Upper lobe of right lung (tissue), 1 donor: Measurements from ENCODE around the gene ZNF805. TPM values are rescaled to one million over a fixed set of nuclear protein-coding genes. Genes with fewer than 3 reads are reported as not detected.
"Not testable (repeated sequence)": the region's sequence is repeated elsewhere in the genome, so short reads cannot be mapped to it uniquely, and the experiment has no call there.

Source experiments
- ATAC-seq: fragments of 200-7000 bp; cut with Tn5 transposase; one replicate; pipeline ENCODE4 v1.9.1; 2020; ENCODE audit warnings: mild to moderate bottlenecking, moderate library complexity
- DNase-seq: peaks from one replicate; pipeline ENCODE4 v3.0.0-alpha.2; 2020
- H3K27ac ChIP-seq: fragments of 200-600 bp; one replicate; pipeline ENCODE4 v1.8.0; 2022
- H3K27me3 ChIP-seq: fragments of 200-600 bp; one replicate; pipeline ENCODE4 v1.8.0; 2022; ENCODE audit warnings: mild to moderate bottlenecking
- H3K36me3 ChIP-seq: fragments of 200-600 bp; one replicate; pipeline ENCODE4 v1.8.0; 2022
- H3K4me1 ChIP-seq: fragments of 200-600 bp; one replicate; pipeline ENCODE4 v1.8.0; 2022
- H3K4me3 ChIP-seq: fragments of 200-600 bp; one replicate; pipeline ENCODE4 v1.8.0; 2022; ENCODE audit warnings: mild to moderate bottlenecking
- H3K9me3 ChIP-seq: fragments of 200-600 bp; one replicate; pipeline ENCODE4 v1.8.0; 2022
- CTCF ChIP-seq: fragments of 200-600 bp; IDR thresholded peaks from one replicate; pipeline ENCODE4 v1.8.0; 2022; ENCODE audit warnings: antibody characterized with exemption
- intact Hi-C: fragments of 100-400 bp; cut with DNase I; formaldehyde crosslinking; loops from one replicate; pipeline ENCODE4 v1.11.0; 2022
- total RNA-seq: library from RNA; stranded (reverse); fragmentation: NEBNext Ultra II Directional; extraction: Animal tissue kit (Norgen Biotek cat#: 25700); gene quantifications from one replicate; pipeline ENCODE4 v1.2.1, GENCODE V29; 2021
- donor health status: DM: no; HTN: yes; CAD: no; lungs with severe emphysema.

The ZNF805 gene
- total RNA-seq, 1 donor from 2014 or later, result 14.6 TPM

- Histone ChIP-seq H3K4me1 (no peaks in the 10 kb centered on the region), H3K27me3 (no peaks in the 10 kb centered on the region), H3K27ac (no peak overlapping the region), H3K9me3 (no peaks in the 10 kb centered on the region), H3K36me3 (peaks cover 91% of the 10 kb centered on the region), H3K4me3 (no peak overlapping the region)
- intact Hi-C loops, result no loop called here
- no peak for ATAC-seq
- TF ChIP-seq CTCF, result no peak
- no peak for DNase-seq
Measured at GRCh38 chr19:57248646-57249045, 8.2 kb downstream of the ZNF805 start.

GRCh38 chr19:57249329-57249728, 8.9 kb downstream of the ZNF805 start:
- Histone ChIP-seq H3K4me3 (no peak overlapping the region), H3K9me3 (no peaks in the 10 kb centered on the region), H3K27me3 (no peaks in the 10 kb centered on the region), H3K27ac (no peak overlapping the region), H3K36me3 (peaks cover 91% of the 10 kb centered on the region), H3K4me1 (no peaks in the 10 kb centered on the region)
- ATAC-seq, result no peak
- no peak for DNase-seq
- intact Hi-C loops, result no loop called here
- no peak for TF ChIP-seq CTCF

- ATAC-seq, H3K4me3 ChIP-seq, H3K9me3 ChIP-seq, H3K27ac ChIP-seq, intact Hi-C loops, H3K27me3 ChIP-seq, DNase-seq, H3K4me1 ChIP-seq: not testable (repeated sequence)
- peaks cover 61% of the 10 kb centered on the region for H3K36me3 ChIP-seq
Measured at GRCh38 chr19:57253767-57254166, 13.3 kb downstream of the ZNF805 start.

GRCh38 chr19:57262044-57262443, 21.6 kb downstream of the ZNF805 start:
- Histone ChIP-seq H3K4me1 (no peaks in the 10 kb centered on the region), H3K36me3 (peaks cover 21% of the 10 kb centered on the region), H3K27ac (no peak overlapping the region), H3K4me3 (no peak overlapping the region), H3K9me3 (no peaks in the 10 kb centered on the region), H3K27me3 (no peaks in the 10 kb centered on the region)
- ATAC-seq (no peak), DNase-seq (no peak)
- no peak for TF ChIP-seq CTCF
- intact Hi-C loops, result no loop called here

GRCh38 chr19:57263244-57263741, 22.9 kb downstream of the ZNF805 start:
- no peak for DNase-seq
- Histone ChIP-seq H3K27ac (no peak overlapping the region), H3K9me3 (no peaks in the 10 kb centered on the region), H3K36me3 (peaks cover 21% of the 10 kb centered on the region), H3K4me1 (no peaks in the 10 kb centered on the region), H3K27me3 (no peaks in the 10 kb centered on the region), H3K4me3 (no peak overlapping the region)
- no peak for TF ChIP-seq CTCF
- no peak for ATAC-seq
- intact Hi-C loops, result no loop called here

- intact Hi-C loops, result no loop called here
- no peak overlapping the region for H3K27ac ChIP-seq
- H3K36me3 ChIP-seq, result peaks cover 6% of the 10 kb centered on the region
- H3K27me3 ChIP-seq, result no peaks in the 10 kb centered on the region
- no peaks in the 10 kb centered on the region for H3K9me3 ChIP-seq
- H3K4me3 ChIP-seq, result no peak overlapping the region
- no peak for TF ChIP-seq CTCF
- no peak for ATAC-seq
- DNase-seq, result no peak
- H3K4me1 ChIP-seq, result no peaks in the 10 kb centered on the region
Measured at GRCh38 chr19:57267291-57267690, 26.9 kb downstream of the ZNF805 start.
